ENCODE results near the gene PSMA6. TPM values are rescaled to one million over a fixed set of nuclear protein-coding genes. Genes with fewer than 3 reads are reported as not detected.
A peak's percentile ranks its signal among the peaks of the same experiment; 100 is the strongest.

The PSMA6 gene
- total and polyA plus RNA-seq, 2 of the 13 experiments (the other 11 are each of a cell fraction or from before 2014, with no cell fraction given) = 525 to 1,109 TPM

DNA sequence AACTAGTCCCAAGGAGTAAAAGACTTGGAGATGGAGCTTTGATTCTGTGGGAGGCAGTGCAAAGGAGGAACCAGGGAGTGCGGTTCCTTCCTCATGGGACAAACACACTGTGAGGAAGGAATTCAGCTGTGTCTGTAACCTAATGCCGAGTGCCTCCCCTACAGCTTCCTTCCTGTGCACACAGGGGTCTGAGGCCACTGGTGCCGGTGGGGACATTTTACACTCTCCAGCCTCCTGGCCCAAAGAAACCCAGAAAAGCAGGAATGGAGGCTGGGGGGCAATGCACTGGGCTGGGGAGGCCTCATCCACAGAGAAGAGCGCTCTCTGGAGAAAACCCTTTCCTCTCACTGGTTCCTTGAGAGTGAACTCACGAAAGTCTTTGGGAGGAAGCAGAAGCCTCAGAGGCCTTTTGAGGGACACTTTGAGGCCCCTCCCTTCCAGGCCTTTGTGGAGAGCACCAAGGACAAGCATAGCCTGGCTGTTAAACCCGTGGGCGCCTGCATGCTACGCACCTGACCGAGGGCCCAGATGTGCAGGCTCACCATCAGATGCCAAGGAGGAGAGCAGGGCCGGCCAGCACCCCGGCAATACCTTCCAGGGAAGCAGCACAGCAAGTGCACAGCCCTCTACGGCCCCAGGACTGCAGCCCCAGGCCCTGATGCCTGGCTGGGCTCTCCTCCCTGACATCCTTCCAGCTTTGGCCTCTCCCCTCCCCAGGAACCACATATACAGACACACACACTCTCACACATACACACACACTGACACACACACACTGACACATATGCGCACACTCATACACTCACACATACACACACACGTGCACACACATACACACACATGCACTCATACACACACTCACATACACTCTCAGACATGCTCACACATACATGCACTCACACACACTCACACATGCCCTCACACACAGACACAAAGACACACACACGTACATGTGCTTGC, 60.4 kb downstream of the PSMA6 start (continued):
- TF ChIP-seq ZNF224 (CRISPR knock-in tag; IDR thresholded peaks at IDR 0.05) (no peak), ARID2 (CRISPR knock-in tag; IDR thresholded peaks at IDR 0.05; ENCODE audit: borderline replicate concordance) (no peak), RARG (CRISPR knock-in tag; IDR thresholded peaks at IDR 0.05; ENCODE audit: low read depth) (no peak), MTF2 (CRISPR knock-in tag; IDR thresholded peaks at IDR 0.05; ENCODE audit: borderline replicate concordance) (no peak), SIX1 (CRISPR knock-in tag; IDR thresholded peaks at IDR 0.05; ENCODE audit: borderline replicate concordance) (no peak), ZNF598 (CRISPR knock-in tag; IDR thresholded peaks at IDR 0.05; ENCODE audit: borderline replicate concordance) (no peak), ZNF460 (CRISPR knock-in tag; IDR thresholded peaks at IDR 0.05; ENCODE audit: borderline replicate concordance) (no peak), TAF15 (IDR thresholded peaks at IDR 0.05; ENCODE audit: low read depth, low read length, poor library complexity, severe bottlenecking) (no peak), DZIP1 (CRISPR knock-in tag; IDR thresholded peaks at IDR 0.05) (no peak), EED (CRISPR knock-in tag; IDR thresholded peaks at IDR 0.05) (no peak), NCOA5 (CRISPR knock-in tag; IDR thresholded peaks at IDR 0.05) (no peak), ZBTB42 (CRISPR knock-in tag; IDR thresholded peaks at IDR 0.05) (no peak), ZNF83 (CRISPR knock-in tag; IDR thresholded peaks at IDR 0.05; ENCODE audit: borderline replicate concordance) (no peak), ZNF367 (CRISPR knock-in tag; IDR thresholded peaks at IDR 0.05; ENCODE audit: borderline replicate concordance) (no peak), PHF21A (CRISPR knock-in tag; IDR thresholded peaks at IDR 0.05) (no peak), ZNF225 (CRISPR knock-in tag; IDR thresholded peaks at IDR 0.05) (no peak), ZNF383 (CRISPR knock-in tag; IDR thresholded peaks at IDR 0.05; ENCODE audit: borderline replicate concordance) (no peak), CREB1 (IDR thresholded peaks at IDR 0.05) (peak; percentile 20; the same call in 1 of the 2 replicates), CREB1 (CRISPR knock-in tag; IDR thresholded peaks at IDR 0.05) (no peak), KDM2A (CRISPR knock-in tag; IDR thresholded peaks at IDR 0.05; ENCODE audit: borderline replicate concordance, low read depth) (no peak), CEBPB (IDR thresholded peaks at IDR 0.05; ENCODE audit: borderline replicate concordance, low read depth, low read length) (no peak), FOXA3 (CRISPR knock-in tag; IDR thresholded peaks at IDR 0.05) (no peak), FOXK2 (IDR thresholded peaks at IDR 0.05) (peak; percentile 68), ZBTB3 (CRISPR knock-in tag; IDR thresholded peaks at IDR 0.05; ENCODE audit: borderline replicate concordance, low read depth) (no peak)
- TF ChIP-seq, protein P1, sequence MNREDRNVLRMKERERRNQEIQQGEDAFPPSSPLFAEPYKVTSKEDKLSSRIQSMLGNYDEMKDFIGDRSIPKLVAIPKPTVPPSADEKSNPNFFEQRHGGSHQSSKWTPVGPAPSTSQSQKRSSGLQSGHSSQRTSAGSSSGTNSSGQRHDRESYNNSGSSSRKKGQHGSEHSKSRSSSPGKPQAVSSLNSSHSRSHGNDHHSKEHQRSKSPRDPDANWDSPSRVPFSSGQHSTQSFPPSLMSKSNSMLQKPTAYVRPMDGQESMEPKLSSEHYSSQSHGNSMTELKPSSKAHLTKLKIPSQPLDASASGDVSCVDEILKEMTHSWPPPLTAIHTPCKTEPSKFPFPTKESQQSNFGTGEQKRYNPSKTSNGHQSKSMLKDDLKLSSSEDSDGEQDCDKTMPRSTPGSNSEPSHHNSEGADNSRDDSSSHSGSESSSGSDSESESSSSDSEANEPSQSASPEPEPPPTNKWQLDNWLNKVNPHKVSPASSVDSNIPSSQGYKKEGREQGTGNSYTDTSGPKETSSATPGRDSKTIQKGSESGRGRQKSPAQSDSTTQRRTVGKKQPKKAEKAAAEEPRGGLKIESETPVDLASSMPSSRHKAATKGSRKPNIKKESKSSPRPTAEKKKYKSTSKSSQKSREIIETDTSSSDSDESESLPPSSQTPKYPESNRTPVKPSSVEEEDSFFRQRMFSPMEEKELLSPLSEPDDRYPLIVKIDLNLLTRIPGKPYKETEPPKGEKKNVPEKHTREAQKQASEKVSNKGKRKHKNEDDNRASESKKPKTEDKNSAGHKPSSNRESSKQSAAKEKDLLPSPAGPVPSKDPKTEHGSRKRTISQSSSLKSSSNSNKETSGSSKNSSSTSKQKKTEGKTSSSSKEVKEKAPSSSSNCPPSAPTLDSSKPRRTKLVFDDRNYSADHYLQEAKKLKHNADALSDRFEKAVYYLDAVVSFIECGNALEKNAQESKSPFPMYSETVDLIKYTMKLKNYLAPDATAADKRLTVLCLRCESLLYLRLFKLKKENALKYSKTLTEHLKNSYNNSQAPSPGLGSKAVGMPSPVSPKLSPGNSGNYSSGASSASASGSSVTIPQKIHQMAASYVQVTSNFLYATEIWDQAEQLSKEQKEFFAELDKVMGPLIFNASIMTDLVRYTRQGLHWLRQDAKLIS (CRISPR knock-in tag; IDR thresholded peaks at IDR 0.05) = no peak
